Neural cell (in vitro differentiated cells): Measurements from ENCODE around the gene ADSL. TPM values are rescaled to one million over a fixed set of nuclear protein-coding genes. Genes with fewer than 3 reads are reported as not detected.

Source experiments
- H2AFZ ChIP-seq: fragments of 200-600, 300-800 bp; sonication (generic), shearing (Covaris generic); 2 replicates; pipeline ENCODE4 v1.6.0; 2014; ENCODE audit warnings: low read depth, mild to moderate bottlenecking, antibody characterized with exemption, low read length, moderate library complexity
- H3F3A ChIP-seq: fragments of 200-600 bp; shearing (Covaris generic); 2 replicates; pipeline ENCODE4 v1.6.1; 2016; ENCODE audit warnings: mild to moderate bottlenecking, moderate library complexity, mixed read lengths, antibody characterized with exemption, low read length; ENCODE audit not compliant: insufficient read depth, poor library complexity, severe bottlenecking
- H3K27ac ChIP-seq: fragments of 200-600, 300-800 bp; sonication (generic), shearing (Covaris generic); 2 replicates; pipeline ENCODE4 v1.5.1; 2014; ENCODE audit warnings: mild to moderate bottlenecking, low read length, moderate library complexity
- H3K27me3 ChIP-seq: fragments of 300-800, 200-600 bp; sonication (generic), shearing (Covaris generic); 2 replicates; pipeline ENCODE4 v1.6.0; 2014; ENCODE audit warnings: mild to moderate bottlenecking, low read depth, low read length, moderate library complexity; ENCODE audit not compliant: insufficient read depth
- H3K36me3 ChIP-seq: fragments of 300-800, 200-600 bp; sonication (generic), shearing (Covaris generic); 2 replicates; pipeline ENCODE4 v1.5.1; 2014; ENCODE audit warnings: mild to moderate bottlenecking, antibody characterized with exemption, low read length, moderate library complexity; ENCODE audit not compliant: insufficient read depth
- H3K4me2 ChIP-seq: fragments of 300-800, 200-600 bp; sonication (generic), shearing (Covaris generic); 2 replicates; pipeline ENCODE4 v1.6.0; 2014; ENCODE audit warnings: mild to moderate bottlenecking, low read length
- H3K4me3 ChIP-seq: fragments of 300-800, 200-600 bp; sonication (generic), shearing (Covaris generic); 2 replicates; pipeline ENCODE4 v1.5.1; 2014; ENCODE audit warnings: mild to moderate bottlenecking, low read length, moderate library complexity
- H3K79me2 ChIP-seq: fragments of 200-600 bp; shearing (Covaris generic); replicated peaks from 2 replicates; pipeline ENCODE4 v1.6.0; 2014; ENCODE audit warnings: mild to moderate bottlenecking, low read length, moderate library complexity; ENCODE audit not compliant: insufficient read depth
- H3K9ac ChIP-seq: fragments of 300-800, 200-600 bp; sonication (generic), shearing (Covaris generic); 2 replicates; pipeline ENCODE4 v1.6.1; 2016; ENCODE audit warnings: mild to moderate bottlenecking, low read length, mixed read lengths
- H3K9me2 ChIP-seq: fragments of 200-600 bp; shearing (Covaris generic); 2 replicates; pipeline ENCODE4 v1.6.1; 2016; ENCODE audit warnings: mild to moderate bottlenecking, low read length, mixed read lengths; ENCODE audit not compliant: insufficient read depth
- H3K9me3 ChIP-seq: fragments of 200-600, 300-800 bp; sonication (generic), shearing (Covaris generic); 2 replicates; pipeline ENCODE4 v1.6.1; 2016; ENCODE audit warnings: mild to moderate bottlenecking, mixed run types, low read length, moderate library complexity, mixed read lengths
- H4K20me1 ChIP-seq: fragments of 200-600 bp; shearing (Covaris generic); 2 replicates; pipeline ENCODE4 v1.6.1; 2016; ENCODE audit warnings: mild to moderate bottlenecking, mixed run types; ENCODE audit not compliant: insufficient read depth
- CTCF ChIP-seq: fragments of 450-650 bp; IDR thresholded peaks from 2 replicates; pipeline ENCODE4 v1.5.1; 2014; ENCODE audit warnings: antibody characterized with exemption, mild to moderate bottlenecking, moderate library complexity; ENCODE audit not compliant: poor library complexity, severe bottlenecking
- EP300 ChIP-seq: fragments of 450-650 bp; conservative IDR thresholded peaks from 2 replicates; pipeline ENCODE4 v1.6.1; 2014; ENCODE audit warnings: antibody characterized with exemption, mild to moderate bottlenecking, moderate library complexity; ENCODE audit not compliant: poor library complexity, severe bottlenecking
- EZH2 ChIP-seq: fragments of 200-600, 300-800 bp; shearing (Covaris generic), sonication (generic); IDR thresholded peaks from 2 replicates; pipeline ENCODE4 v1.6.1; 2014; ENCODE audit warnings: antibody characterized with exemption, low read length, borderline replicate concordance, mild to moderate bottlenecking; ENCODE audit not compliant: insufficient read depth, poor library complexity, severe bottlenecking
- MXI1 ChIP-seq: fragments of 450-650 bp; conservative IDR thresholded peaks from 2 replicates; pipeline ENCODE4 v1.6.1; 2014; ENCODE audit warnings: antibody characterized with exemption, mild to moderate bottlenecking; ENCODE audit not compliant: poor library complexity, severe bottlenecking
- POLR2AphosphoS5 ChIP-seq: IDR thresholded peaks from 2 replicates; pipeline ENCODE4 v1.6.1; 2012
- RAD21 ChIP-seq: fragments of 450-650 bp; conservative IDR thresholded peaks from 2 replicates; pipeline ENCODE4 v1.6.1; 2014; ENCODE audit warnings: antibody characterized with exemption, mild to moderate bottlenecking, moderate library complexity
- REST ChIP-seq: IDR thresholded peaks from 2 replicates; pipeline ENCODE4 v1.6.1; 2012; ENCODE audit warnings: borderline replicate concordance
- SMC3 ChIP-seq: fragments of 450-650 bp; conservative IDR thresholded peaks from 2 replicates; pipeline ENCODE4 v1.6.1; 2014; ENCODE audit warnings: antibody characterized with exemption, mild to moderate bottlenecking, moderate library complexity; ENCODE audit not compliant: poor library complexity
- TAF1 ChIP-seq: IDR thresholded peaks from 2 replicates; pipeline ENCODE4 v1.6.1; 2012; ENCODE audit warnings: low read depth
- polyA plus RNA-seq: library from polyadenylated mRNA; depleted of rRNA; stranded (reverse); fragments of >200 nt; gene quantifications from 2 replicates; pipeline ENCODE4 v1.2.3, GENCODE V29; 2014

ADSL gene
- polyA plus RNA-seq, 1 donor from 2014 or later, result 112 TPM

- no peaks in the 10 kb centered on the region for H4K20me1 ChIP-seq
- H3K36me3 ChIP-seq, result no peaks in the 10 kb centered on the region
- no peak overlapping the region for H3K4me2 ChIP-seq
- no peaks in the 10 kb centered on the region for H3F3A ChIP-seq
- no peaks in the 10 kb centered on the region for H3K79me2 ChIP-seq
- no peaks in the 10 kb centered on the region for H3K9me2 ChIP-seq
- no peak overlapping the region for H3K27ac ChIP-seq
- no peak for TF ChIP-seq MXI1
- TF ChIP-seq SMC3, result no peak
- TF ChIP-seq POLR2AphosphoS5, result no peak
- no peak for TF ChIP-seq EZH2
- TF ChIP-seq TAF1, result no peak
- TF ChIP-seq CTCF, result no peak
- TF ChIP-seq REST, result no peak
- TF ChIP-seq RAD21, result no peak
- TF ChIP-seq EP300, result no peak
- H2AFZ ChIP-seq, result no peak overlapping the region
- H3K4me3 ChIP-seq, result no peak overlapping the region
- no peak overlapping the region for H3K9ac ChIP-seq
- no peaks in the 10 kb centered on the region for H3K27me3 ChIP-seq
- H3K9me3 ChIP-seq, result no peaks in the 10 kb centered on the region
These were observed 82.5 kb downstream of the ADSL start for GRCh38 chr22:40428796-40429195.

GRCh38 chr22:40429481-40429880, 83.2 kb downstream of the ADSL start:
- TF ChIP-seq RAD21, result no peak
- TF ChIP-seq MXI1, result no peak
- Histone ChIP-seq H3K9ac (no peak overlapping the region), H2AFZ (no peak overlapping the region), H3K27ac (no peak overlapping the region), H3K9me2 (no peaks in the 10 kb centered on the region), H3K36me3 (no peaks in the 10 kb centered on the region), H3K4me2 (no peak overlapping the region), H3K79me2 (no peaks in the 10 kb centered on the region), H4K20me1 (no peaks in the 10 kb centered on the region), H3K9me3 (no peaks in the 10 kb centered on the region), H3K27me3 (no peaks in the 10 kb centered on the region), H3K4me3 (no peak overlapping the region), H3F3A (no peaks in the 10 kb centered on the region)

- no peaks in the 10 kb centered on the region for H4K20me1 ChIP-seq
- no peak overlapping the region for H3K4me2 ChIP-seq
- TF ChIP-seq TAF1 (no peak), RAD21 (no peak), MXI1 (no peak), POLR2AphosphoS5 (no peak), CTCF (no peak), REST (no peak), SMC3 (no peak), EP300 (no peak), EZH2 (no peak)
- no peaks in the 10 kb centered on the region for H3F3A ChIP-seq
- H3K36me3 ChIP-seq, result no peaks in the 10 kb centered on the region
- no peaks in the 10 kb centered on the region for H3K27me3 ChIP-seq
- no peak overlapping the region for H2AFZ ChIP-seq
- H3K4me3 ChIP-seq, result no peak overlapping the region
- H3K27ac ChIP-seq, result no peak overlapping the region
- H3K9ac ChIP-seq, result no peak overlapping the region
- H3K9me2 ChIP-seq, result no peaks in the 10 kb centered on the region
- no peaks in the 10 kb centered on the region for H3K9me3 ChIP-seq
- H3K79me2 ChIP-seq, result no peaks in the 10 kb centered on the region
These were observed 84.7 kb downstream of the ADSL start for GRCh38 chr22:40430991-40431390.
